ENCODE measurements around the gene SP3. TPM values are rescaled to one million over a fixed set of nuclear protein-coding genes. Genes with fewer than 3 reads are reported as not detected.
A peak's percentile ranks its signal among the peaks of the same experiment; 100 is the strongest.

Gene SP3
- total RNA-seq, 6 experiments from 2014 or later, result 28.4 to 36.5 (median 32.4) TPM

GRCh38 chr2:173880561-173880960, 84.6 kb downstream of the SP3 start:
- no peaks in the 10 kb centered on the region for H3K9me3 ChIP-seq
- DNase-seq (no peak), ATAC-seq (no peak)
- H3K27me3 ChIP-seq, result no peaks in the 10 kb centered on the region
- 72% methylated on average over 4 of the region's 6 CpGs for WGBS (ENCODE audit: insufficient coverage, low coverage, low lambda C conversion rate, missing lambda C conversion rate)
- no peaks in the 10 kb centered on the region for H3K36me3 ChIP-seq
- intact Hi-C loops (cut with DNase I), result loop anchor here in 1 of 2 donors (10.0 kb wide), 1 partner anchor 124 kb away; no protein-coding TSS in a partner anchor
- H3K4me3 ChIP-seq, result no peak overlapping the region
- TF ChIP-seq POLR2A (IDR thresholded peaks at IDR 0.05) (no peak), CTCF (IDR thresholded peaks at IDR 0.05) (no peak)
- H3K4me1 ChIP-seq, result no peaks in the 10 kb centered on the region
- no peak overlapping the region for H3K27ac ChIP-seq

- Histone ChIP-seq H3K36me3 (no peaks in the 10 kb centered on the region), H3K27ac (no peak overlapping the region), H3K27me3 (no peaks in the 10 kb centered on the region), H3K4me1 (no peaks in the 10 kb centered on the region), H3K9me3 (no peaks in the 10 kb centered on the region), H3K4me3 (no peak overlapping the region)
- no peak for ATAC-seq
- no peak for DNase-seq
- intact Hi-C loops (cut with DNase I), result no loop called here
- 58% methylated on average over 4 of the region's 9 CpGs for WGBS (ENCODE audit: insufficient coverage, low coverage, low lambda C conversion rate, missing lambda C conversion rate)
- TF ChIP-seq CTCF (IDR thresholded peaks at IDR 0.05) (no peak), POLR2A (IDR thresholded peaks at IDR 0.05) (no peak)
These were observed 88.2 kb downstream of the SP3 start for GRCh38 chr2:173876833-173877413.

GRCh38 chr2:173874894-173875237, 90.3 kb downstream of the SP3 start:
- WGBS (ENCODE audit: insufficient coverage, low coverage, low lambda C conversion rate, missing lambda C conversion rate), result 100% methylated on average over 1 of the region's 1 CpG
- intact Hi-C loops (cut with DNase I), result no loop called here
- peak in 1 of 3 donors; percentile 30 for DNase-seq
- H3K27ac ChIP-seq, result no peak overlapping the region
- H3K4me1 ChIP-seq, result no peaks in the 10 kb centered on the region
- no peak for TF ChIP-seq POLR2A (IDR thresholded peaks at IDR 0.05)
- no peak overlapping the region for H3K4me3 ChIP-seq
- no peaks in the 10 kb centered on the region for H3K36me3 ChIP-seq
- H3K9me3 ChIP-seq, result no peaks in the 10 kb centered on the region
- H3K27me3 ChIP-seq, result no peaks in the 10 kb centered on the region
- no peak for ATAC-seq

- Histone ChIP-seq H3K27ac (no peak overlapping the region), H3K4me1 (no peaks in the 10 kb centered on the region), H3K36me3 (no peaks in the 10 kb centered on the region), H3K9me3 (no peaks in the 10 kb centered on the region), H3K4me3 (no peak overlapping the region), H3K27me3 (no peaks in the 10 kb centered on the region)
- DNase-seq (peak in 1 of 3 donors; percentile 18), ATAC-seq (no peak)
- 59% methylated on average over 6 of the region's 13 CpGs for WGBS (ENCODE audit: insufficient coverage, low coverage, low lambda C conversion rate, missing lambda C conversion rate)
- intact Hi-C loops (cut with DNase I), result no loop called here
- no peak for TF ChIP-seq POLR2A (IDR thresholded peaks at IDR 0.05)
- TF ChIP-seq CTCF (IDR thresholded peaks at IDR 0.05), result no peak
These were observed 90.9 kb downstream of the SP3 start for GRCh38 chr2:173874003-173874893.

- ATAC-seq, result no peak
- intact Hi-C loops (cut with DNase I), result no loop called here
- TF ChIP-seq POLR2A (IDR thresholded peaks at IDR 0.05) (no peak), CTCF (IDR thresholded peaks at IDR 0.05) (no peak)
- H3K27ac ChIP-seq, result no peak overlapping the region
- no peaks in the 10 kb centered on the region for H3K4me1 ChIP-seq
- H3K9me3 ChIP-seq, result no peaks in the 10 kb centered on the region
- 100% methylated on average over 3 of the region's 5 CpGs for WGBS (ENCODE audit: insufficient coverage, low coverage, low lambda C conversion rate, missing lambda C conversion rate)
- no peaks in the 10 kb centered on the region for H3K36me3 ChIP-seq
- no peak overlapping the region for H3K4me3 ChIP-seq
- no peak for DNase-seq
- H3K27me3 ChIP-seq, result no peaks in the 10 kb centered on the region
These were observed 92.5 kb downstream of the SP3 start for GRCh38 chr2:173872714-173873113.

Measured in right lobe of liver (tissue), 6 donors.